ENCODE results near the gene ACBD6.
A peak's percentile ranks its signal among the peaks of the same experiment; 100 is the strongest.
"Not testable (repeated sequence)": the region's sequence is repeated elsewhere in the genome, so short reads cannot be mapped to it uniquely, and the experiment has no call there.

ACBD6 gene

GRCh38 chr1:180502361-180503279 lies at the start of gene ACBD6:
ACBD6 (minus strand) TSS chr1:180502577; CDS start chr1:180502266, 311 bp downstream.
- DNase-seq (ENCODE audit: low read depth) = peak; percentile 77

GRCh38 chr1:180551997-180552396 lies 49.6 kb upstream of the ACBD6 start:
- no peak for DNase-seq (ENCODE audit: low read depth)

GRCh38 chr1:180550241-180550640 lies 47.9 kb upstream of the ACBD6 start:
- DNase-seq (ENCODE audit: low read depth) = no peak

- not testable (repeated sequence) for DNase-seq (ENCODE audit: low read depth)
Measured at GRCh38 chr1:180549770-180550169, 47.4 kb upstream of the ACBD6 start.

- no peak for DNase-seq (ENCODE audit: low read depth)
Measured at GRCh38 chr1:180548686-180549317, 46.4 kb upstream of the ACBD6 start.

GRCh38 chr1:180545991-180546390 lies 43.6 kb upstream of the ACBD6 start:
- no peak for DNase-seq (ENCODE audit: low read depth)

GRCh38 chr1:180544050-180544449 lies 41.7 kb upstream of the ACBD6 start:
- no peak for DNase-seq (ENCODE audit: low read depth)

- DNase-seq (ENCODE audit: low read depth) = no peak
Measured at GRCh38 chr1:180542838-180543145, 40.4 kb upstream of the ACBD6 start.

GRCh38 chr1:180542113-180542837 lies 39.9 kb upstream of the ACBD6 start:
- DNase-seq (ENCODE audit: low read depth) = no peak

- DNase-seq (ENCODE audit: low read depth) = no peak
Measured at GRCh38 chr1:180540697-180541594, 38.6 kb upstream of the ACBD6 start.

- no peak for DNase-seq (ENCODE audit: low read depth)
Measured at GRCh38 chr1:180539136-180539535, 36.8 kb upstream of the ACBD6 start.

- no peak for DNase-seq (ENCODE audit: low read depth)
Measured at GRCh38 chr1:180536821-180537372, 34.5 kb upstream of the ACBD6 start.

GRCh38 chr1:180535418-180535999 lies 33.1 kb upstream of the ACBD6 start:
- DNase-seq (ENCODE audit: low read depth) = no peak

- no peak for DNase-seq (ENCODE audit: low read depth)
Measured at GRCh38 chr1:180534214-180534613, 31.8 kb upstream of the ACBD6 start.

- peak; percentile 17 for DNase-seq (ENCODE audit: low read depth)
Measured at GRCh38 chr1:180533266-180533987, 31.1 kb upstream of the ACBD6 start.

GRCh38 chr1:180532854-180533253 lies 30.5 kb upstream of the ACBD6 start:
- no peak for DNase-seq (ENCODE audit: low read depth)

- DNase-seq (ENCODE audit: low read depth) = no peak
Measured at GRCh38 chr1:180530501-180530900, 28.1 kb upstream of the ACBD6 start.

- DNase-seq (ENCODE audit: low read depth) = no peak
Measured at GRCh38 chr1:180528868-180529470, 26.6 kb upstream of the ACBD6 start.

GRCh38 chr1:180527101-180527669 lies 24.8 kb upstream of the ACBD6 start:
- DNase-seq (ENCODE audit: low read depth) = no peak

GRCh38 chr1:180525715-180526039 lies 23.3 kb upstream of the ACBD6 start:
- no peak for DNase-seq (ENCODE audit: low read depth)

Measured in stimulated activated CD8-positive, alpha-beta memory T cell treated with anti-CD3 and anti-CD28 coated beads, Interleukin-12 subunit alpha, Interleukin-12 subunit beta, amount 100 ng/mL, for 4 hours (primary cell).